OCI-LY7 (cell line): Measurements from ENCODE around the gene FBXO4. TPM values are rescaled to one million over a fixed set of nuclear protein-coding genes. Genes with fewer than 3 reads are reported as not detected.

Experiments used
- BruUV-seq: library from RNA; stranded (reverse); fragments of 400-500 nt; replicated peaks from 2 replicates; lab custom pipeline; 2021; lab: Mats Ljungman, UMichigan
- CTCF ChIA-PET: fragments of 300-600 bp; sonication (Branson Sonifier 250); formaldehyde crosslinking; loops from one replicate; lab custom pipeline; 2022; ENCODE audit warnings: antibody characterized with exemption; ENCODE audit not compliant: unreplicated experiment; lab: Charles Lee
- POLR2A ChIA-PET: fragments of 300-600 bp; sonication (Branson Sonifier 250); formaldehyde crosslinking; loops from one replicate; lab custom pipeline; 2022; ENCODE audit warnings: antibody characterized with exemption; lab: Charles Lee
- DNase-seq: peaks from one replicate; pipeline ENCODE4 v3.0.0-alpha.2; 2015; ENCODE audit warnings: low spot score
- H2AFZ ChIP-seq: fragments of 200-600 bp; sonication (generic), shearing (Covaris generic); 2 replicates; pipeline ENCODE4 v1.6.1; 2014; ENCODE audit warnings: mild to moderate bottlenecking, antibody characterized with exemption, low read length, moderate library complexity
- H3K27ac ChIP-seq: fragments of 200-600 bp; sonication (generic); 2 replicates; pipeline ENCODE4 v1.5.1; 2014; ENCODE audit warnings: mixed run types, low read depth, mild to moderate bottlenecking, moderate library complexity, low read length, inconsistent platforms; ENCODE audit not compliant: poor library complexity, severe bottlenecking
- H3K36me3 ChIP-seq: fragments of 200-600 bp; sonication (generic); 2 replicates; pipeline ENCODE4 v1.6.1; 2014; ENCODE audit warnings: mild to moderate bottlenecking, antibody characterized with exemption, low read length, moderate library complexity, mixed read lengths; ENCODE audit not compliant: insufficient read depth
- H3K4me1 ChIP-seq: fragments of 200-600 bp; sonication (generic); 2 replicates; pipeline ENCODE4 v1.5.1; 2014; ENCODE audit warnings: mild to moderate bottlenecking, low read length; ENCODE audit not compliant: insufficient read depth, poor library complexity, severe bottlenecking
- H3K4me2 ChIP-seq: fragments of 200-600 bp; sonication (generic); 2 replicates; pipeline ENCODE4 v1.6.1; 2014; ENCODE audit warnings: mild to moderate bottlenecking, low read length
- H3K4me3 ChIP-seq: fragments of 200-600 bp; sonication (generic); 2 replicates; pipeline ENCODE4 v1.5.1; 2014; ENCODE audit warnings: mild to moderate bottlenecking, low read depth, low read length; ENCODE audit not compliant: poor library complexity, severe bottlenecking
- H3K79me2 ChIP-seq: fragments of 200-600 bp; sonication (generic); 2 replicates; pipeline ENCODE4 v1.6.1; 2016; ENCODE audit warnings: low read depth, mild to moderate bottlenecking, low read length, moderate library complexity, mixed read lengths; ENCODE audit not compliant: insufficient read depth
- H3K9me2 ChIP-seq: fragments of 200-600 bp; sonication (generic); 2 replicates; pipeline ENCODE4 v1.6.1; 2016; ENCODE audit warnings: mild to moderate bottlenecking, low read length, mixed read lengths; ENCODE audit not compliant: insufficient read depth
- H3K9me3 ChIP-seq: fragments of 200-600 bp; sonication (generic); 2 replicates; pipeline ENCODE4 v1.6.1; 2014; ENCODE audit warnings: mild to moderate bottlenecking, mixed run types, low read length, mixed read lengths
- H4K20me1 ChIP-seq: fragments of 200-600 bp; sonication (generic); 2 replicates; pipeline ENCODE4 v1.6.1; 2014; ENCODE audit warnings: mild to moderate bottlenecking, antibody characterized with exemption, low read length, moderate library complexity, mixed read lengths; ENCODE audit not compliant: insufficient read depth
- EZH2phosphoT487 ChIP-seq: fragments of 200-600 bp; sonication (generic); IDR thresholded peaks from 2 replicates; pipeline ENCODE4 v1.6.1; 2018; ENCODE audit warnings: low read depth, borderline replicate concordance, mild to moderate bottlenecking, mixed run types, antibody characterized with exemption, low read length, moderate library complexity, mixed read lengths
- intact Hi-C: fragments of 100-400 bp; cut with micrococcal nuclease; formaldehyde crosslinking; loops from one replicate; pipeline ENCODE4 v1.10.0; 2022; ENCODE audit not compliant: unreplicated experiment
- total RNA-seq, 2 experiments: library from RNA; depleted of rRNA in 1 of 2; stranded (reverse); fragments of >200 nt in 1 of 2; shearing (Covaris generic) in 1 of 2; gene quantifications; 2 replicates each; pipeline ENCODE4 v1.2.3, GENCODE V29; 2014 to 2022
- TF ChIP-seq, protein P1 (sequence below): fragments of 200-600 bp; sonication (generic); conservative IDR thresholded peaks from 2 replicates; pipeline ENCODE4 v1.5.1; 2014; ENCODE audit warnings: mild to moderate bottlenecking, antibody characterized with exemption, low read length, moderate library complexity, mixed read lengths

FBXO4 gene
- total RNA-seq, 2 experiments from 2014 or later, result 0.40 TPM; not detected in 1

DNA sequence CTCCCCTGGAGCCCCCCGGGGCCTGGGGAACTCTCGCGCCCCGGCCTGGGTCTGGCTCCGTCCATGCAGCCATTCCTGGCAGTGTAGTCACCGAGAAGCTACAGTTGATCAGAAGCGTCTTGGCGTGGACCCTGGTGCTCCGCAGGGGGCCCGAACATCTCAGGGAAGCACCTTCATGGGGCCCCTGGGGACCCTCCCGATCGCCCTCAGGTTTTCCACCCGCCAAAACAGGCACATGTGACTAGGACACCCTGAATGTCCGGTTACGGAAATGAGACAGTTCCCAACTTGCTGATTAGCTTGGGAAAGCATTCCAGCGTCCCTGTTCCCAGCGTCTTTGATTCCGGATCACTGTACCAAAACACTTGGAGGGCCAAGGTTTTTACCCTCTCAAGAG is 472 bp downstream of the FBXO4 start:
- Histone ChIP-seq H3K9me3 (no peaks in the 10 kb centered on the region), H4K20me1 (no peaks in the 10 kb centered on the region), H3K4me2 (peak overlapping the region; percentile 24; the same call in 1 of the 2 replicates), H3K27ac (no peak overlapping the region), H2AFZ (no peak overlapping the region), H3K79me2 (no peaks in the 10 kb centered on the region), H3K4me1 (peaks cover 4% of the 10 kb centered on the region), H3K4me3 (no peak overlapping the region), H3K36me3 (peaks cover 24% of the 10 kb centered on the region), H3K9me2 (no peaks in the 10 kb centered on the region)
- ChIA-PET POLR2A (interaction anchor here (0.6 kb wide), 1 partner anchor 43 kb away, joined by 3 read pairs; no protein-coding TSS in a partner anchor), CTCF (no interaction called here)
- no TSS peak for BruUV-seq
- intact Hi-C loops, result no loop called here
- no peak for TF ChIP-seq EZH2phosphoT487
- TF ChIP-seq, protein P1, sequence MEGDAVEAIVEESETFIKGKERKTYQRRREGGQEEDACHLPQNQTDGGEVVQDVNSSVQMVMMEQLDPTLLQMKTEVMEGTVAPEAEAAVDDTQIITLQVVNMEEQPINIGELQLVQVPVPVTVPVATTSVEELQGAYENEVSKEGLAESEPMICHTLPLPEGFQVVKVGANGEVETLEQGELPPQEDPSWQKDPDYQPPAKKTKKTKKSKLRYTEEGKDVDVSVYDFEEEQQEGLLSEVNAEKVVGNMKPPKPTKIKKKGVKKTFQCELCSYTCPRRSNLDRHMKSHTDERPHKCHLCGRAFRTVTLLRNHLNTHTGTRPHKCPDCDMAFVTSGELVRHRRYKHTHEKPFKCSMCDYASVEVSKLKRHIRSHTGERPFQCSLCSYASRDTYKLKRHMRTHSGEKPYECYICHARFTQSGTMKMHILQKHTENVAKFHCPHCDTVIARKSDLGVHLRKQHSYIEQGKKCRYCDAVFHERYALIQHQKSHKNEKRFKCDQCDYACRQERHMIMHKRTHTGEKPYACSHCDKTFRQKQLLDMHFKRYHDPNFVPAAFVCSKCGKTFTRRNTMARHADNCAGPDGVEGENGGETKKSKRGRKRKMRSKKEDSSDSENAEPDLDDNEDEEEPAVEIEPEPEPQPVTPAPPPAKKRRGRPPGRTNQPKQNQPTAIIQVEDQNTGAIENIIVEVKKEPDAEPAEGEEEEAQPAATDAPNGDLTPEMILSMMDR, result no peak
- DNase-seq, result no peak

DNA sequence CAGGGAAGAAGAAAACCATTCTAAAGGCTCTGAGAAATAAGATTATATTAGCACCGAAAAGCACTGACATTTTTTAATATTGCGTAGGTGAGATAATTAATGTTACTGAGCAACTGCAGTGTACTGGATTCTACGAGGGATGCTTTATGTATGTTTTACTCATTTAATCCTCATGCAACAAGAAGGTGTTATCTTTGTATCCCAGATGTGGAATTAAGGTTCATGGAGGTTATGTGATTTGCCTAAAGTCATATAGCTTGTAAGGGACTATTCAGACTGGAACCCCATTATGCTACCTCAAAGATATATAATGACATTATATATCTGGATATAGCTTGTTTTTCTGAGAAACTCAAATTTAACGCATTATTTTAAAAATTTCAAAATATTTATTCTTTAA is 2.5 kb downstream of the FBXO4 start:
- DNase-seq, result no peak
- Histone ChIP-seq H2AFZ (no peak overlapping the region), H4K20me1 (no peaks in the 10 kb centered on the region), H3K79me2 (no peaks in the 10 kb centered on the region), H3K36me3 (peaks cover 5% of the 10 kb centered on the region; the same call in 1 of the 2 replicates), H3K4me2 (no peak overlapping the region), H3K9me3 (no peaks in the 10 kb centered on the region), H3K9me2 (no peaks in the 10 kb centered on the region), H3K4me3 (no peak overlapping the region), H3K4me1 (no peaks in the 10 kb centered on the region), H3K27ac (no peak overlapping the region)
- CTCF ChIA-PET, result no interaction called here
- POLR2A ChIA-PET, result no interaction called here
- intact Hi-C loops, result no loop called here
- no TSS peak for BruUV-seq
- TF ChIP-seq, protein P1, result no peak
- no peak for TF ChIP-seq EZH2phosphoT487

DNA sequence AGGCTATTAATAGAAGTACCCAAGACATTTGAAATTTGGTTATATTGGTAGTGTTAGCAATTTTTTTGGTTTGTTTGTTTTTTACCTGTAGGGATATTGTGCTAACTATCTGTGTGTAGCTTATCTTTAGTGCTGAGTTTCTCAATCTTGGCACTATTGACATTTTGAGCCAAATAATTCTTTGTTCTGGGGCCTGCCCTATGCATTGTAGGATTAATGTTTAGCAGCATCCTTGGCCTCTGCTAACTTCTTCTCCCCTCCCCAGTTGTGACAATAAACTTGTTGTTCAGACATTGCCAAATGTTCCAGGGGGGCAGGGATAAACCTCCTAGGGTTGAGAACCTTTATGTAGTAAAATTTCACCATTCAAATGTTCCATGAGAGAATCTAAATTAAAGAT is 4.0 kb downstream of the FBXO4 start:
- H3K4me2 ChIP-seq, result no peak overlapping the region

More for the DNA sequence above, 4.0 kb downstream of the FBXO4 start:
- Histone ChIP-seq H3K9me2 (no peaks in the 10 kb centered on the region), H3K4me3 (no peak overlapping the region), H3K4me1 (no peaks in the 10 kb centered on the region), H3K36me3 (no peaks in the 10 kb centered on the region), H3K27ac (no peak overlapping the region), H2AFZ (no peak overlapping the region), H3K9me3 (no peaks in the 10 kb centered on the region), H4K20me1 (no peaks in the 10 kb centered on the region), H3K79me2 (no peaks in the 10 kb centered on the region)
- intact Hi-C loops, result no loop called here
- POLR2A ChIA-PET, result interaction anchor here (0.6 to 0.9 kb wide), 2 partner anchors 16 to 180 kb away, joined by 4 to 7 read pairs; no protein-coding TSS in a partner anchor
- DNase-seq, result no peak
- no TSS peak for BruUV-seq
- CTCF ChIA-PET, result no interaction called here
- TF ChIP-seq, protein P1, result no peak
- TF ChIP-seq EZH2phosphoT487, result no peak
